ENCODE results near the gene FAM177A1.

DNA sequence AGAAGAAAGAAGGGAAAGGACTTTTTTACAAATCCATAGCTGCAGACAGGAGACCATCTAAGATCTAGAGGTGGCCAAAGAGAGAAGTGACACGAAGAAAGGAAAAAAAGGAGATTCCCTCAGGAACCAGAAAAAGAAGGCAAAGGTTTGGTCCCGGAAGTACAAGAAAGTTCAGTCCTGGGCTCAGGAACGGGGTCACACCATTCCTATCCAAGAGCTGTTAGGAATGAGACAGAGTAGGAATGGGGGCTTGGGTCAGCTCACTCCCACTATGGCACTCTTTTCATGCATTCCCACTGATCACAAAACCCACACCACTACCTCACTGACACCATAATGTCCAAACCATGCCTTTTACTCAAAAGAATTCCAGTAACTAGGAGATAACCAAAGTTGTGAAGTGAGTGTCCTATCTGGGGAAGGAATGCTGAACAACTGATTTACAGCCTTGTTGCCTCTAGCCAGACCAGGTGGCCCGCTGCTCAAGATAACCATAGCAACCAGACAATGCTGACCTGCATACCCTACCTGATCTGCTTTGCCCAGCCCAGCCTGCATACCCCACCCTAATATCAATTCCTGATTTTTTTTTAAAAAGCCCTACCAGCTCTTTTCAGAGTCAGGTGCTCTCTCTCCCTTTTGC lies 67.4 kb downstream of the FAM177A1 start:
- TF ChIP-seq, protein P1, sequence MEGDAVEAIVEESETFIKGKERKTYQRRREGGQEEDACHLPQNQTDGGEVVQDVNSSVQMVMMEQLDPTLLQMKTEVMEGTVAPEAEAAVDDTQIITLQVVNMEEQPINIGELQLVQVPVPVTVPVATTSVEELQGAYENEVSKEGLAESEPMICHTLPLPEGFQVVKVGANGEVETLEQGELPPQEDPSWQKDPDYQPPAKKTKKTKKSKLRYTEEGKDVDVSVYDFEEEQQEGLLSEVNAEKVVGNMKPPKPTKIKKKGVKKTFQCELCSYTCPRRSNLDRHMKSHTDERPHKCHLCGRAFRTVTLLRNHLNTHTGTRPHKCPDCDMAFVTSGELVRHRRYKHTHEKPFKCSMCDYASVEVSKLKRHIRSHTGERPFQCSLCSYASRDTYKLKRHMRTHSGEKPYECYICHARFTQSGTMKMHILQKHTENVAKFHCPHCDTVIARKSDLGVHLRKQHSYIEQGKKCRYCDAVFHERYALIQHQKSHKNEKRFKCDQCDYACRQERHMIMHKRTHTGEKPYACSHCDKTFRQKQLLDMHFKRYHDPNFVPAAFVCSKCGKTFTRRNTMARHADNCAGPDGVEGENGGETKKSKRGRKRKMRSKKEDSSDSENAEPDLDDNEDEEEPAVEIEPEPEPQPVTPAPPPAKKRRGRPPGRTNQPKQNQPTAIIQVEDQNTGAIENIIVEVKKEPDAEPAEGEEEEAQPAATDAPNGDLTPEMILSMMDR (IDR thresholded peaks at IDR 0.05; ENCODE audit: insufficient read depth, low read depth, low read length): no peak
- no peak for TF ChIP-seq EZH2 (IDR thresholded peaks at IDR 0.05; ENCODE audit: insufficient read depth, low read length)

Data from astrocyte (in vitro differentiated cells and primary cell).